Gastrocnemius medialis (tissue), 4 donors: ENCODE results near the gene ANKS6. TPM values are rescaled to one million over a fixed set of nuclear protein-coding genes. Genes with fewer than 3 reads are reported as not detected.
A peak's percentile ranks its signal among the peaks of the same experiment; 100 is the strongest.

Experiments
- ATAC-seq, 2 donors: fragments of 150-250 bp; one replicate each; pipeline ENCODE4 v1.9.1; 2016
- DNase-seq, 2 donors: peaks; one replicate each; pipeline ENCODE4 v3.0.0-alpha.2; 2019
- H3K27ac ChIP-seq, 4 donors: fragments of 200-600 bp; sonication (generic); 1 replicate in 1 of 4; 2 replicates in 3 of 4; pipeline ENCODE4 v1.5.1; 2016 to 2018; ENCODE audit warnings: mild to moderate bottlenecking in 2 of 4, moderate library complexity in 1 of 4
- H3K27me3 ChIP-seq, 3 donors: fragments of 200-600 bp; sonication (generic) in 2 of 3; 1 replicate in 1 of 3; 2 replicates in 2 of 3; pipeline versions ENCODE4 v1.5.1 to v1.6.0; 2016 to 2019; ENCODE audit warnings: mild to moderate bottlenecking in 1 of 3, moderate library complexity in 1 of 3
- H3K36me3 ChIP-seq, 2 donors: fragments of 200-600 bp; sonication (generic) in 1 of 2; one replicate each; pipeline ENCODE4 v1.5.1; 2017 to 2018
- H3K4me1 ChIP-seq, 2 donors: fragments of 200-600 bp; sonication (generic) in 1 of 2; one replicate each; pipeline ENCODE4 v1.5.1; 2016 to 2017; ENCODE audit warnings: mild to moderate bottlenecking in 2 of 2
- H3K4me3 ChIP-seq, 4 donors: fragments of 200-600 bp; sonication (generic) in 3 of 4; 1 replicate in 1 of 4; 2 replicates in 3 of 4; pipeline ENCODE4 v1.5.1; 2016 to 2019; ENCODE audit warnings: mild to moderate bottlenecking in 2 of 4
- H3K9me3 ChIP-seq, 3 donors: fragments of 200-600 bp; sonication (generic) in 2 of 3; 1 replicate in 1 of 3; 2 replicates in 2 of 3; pipeline ENCODE4 v1.5.1; 2016 to 2019
- CTCF ChIP-seq, 5 experiments: fragments of 450-650 bp in 3 of 5; fragments of 200-600 bp in 2 of 5; sonication (generic) in 2 of 5; IDR thresholded peaks in 4 of 5; conservative IDR thresholded peaks in 1 of 5; 1 replicate in 4 of 5; 2 replicates in 1 of 5; pipeline ENCODE4 v1.5.1; 2016 to 2019; ENCODE audit warnings: antibody characterized with exemption in 5 of 5, mild to moderate bottlenecking in 3 of 5, moderate library complexity in 3 of 5
- POLR2A ChIP-seq, 2 donors: fragments of 450-650 bp; IDR thresholded peaks; one replicate each; pipeline ENCODE4 v1.6.1; 2017; ENCODE audit warnings: antibody characterized with exemption in 2 of 2, mild to moderate bottlenecking in 2 of 2, moderate library complexity in 2 of 2
- in situ Hi-C, 4 donors: fragments of 200-750 bp; cut with MboI; loops; one replicate each; pipeline versions ENCODE4 v1.15.0 to v1.8.0; 2017; ENCODE audit warnings: low sequenced_read_pairs in 4 of 4
- intact Hi-C: fragments of 100-400 bp; cut with DNase I; formaldehyde crosslinking; loops from one replicate; pipeline ENCODE4 v1.15.1; 2023; ENCODE audit warnings: low total_unique reads
- total RNA-seq, 4 donors: library from RNA; depleted of rRNA; stranded (reverse); fragments of >200 nt; gene quantifications; one replicate each; pipeline versions ENCODE4 v1.1.0 to v1.2.3, GENCODE V29; 2016

Gene ANKS6
- total RNA-seq, 4 donors from 2014 or later, result 3.9 to 7.0 (median 4.4) TPM

DNA sequence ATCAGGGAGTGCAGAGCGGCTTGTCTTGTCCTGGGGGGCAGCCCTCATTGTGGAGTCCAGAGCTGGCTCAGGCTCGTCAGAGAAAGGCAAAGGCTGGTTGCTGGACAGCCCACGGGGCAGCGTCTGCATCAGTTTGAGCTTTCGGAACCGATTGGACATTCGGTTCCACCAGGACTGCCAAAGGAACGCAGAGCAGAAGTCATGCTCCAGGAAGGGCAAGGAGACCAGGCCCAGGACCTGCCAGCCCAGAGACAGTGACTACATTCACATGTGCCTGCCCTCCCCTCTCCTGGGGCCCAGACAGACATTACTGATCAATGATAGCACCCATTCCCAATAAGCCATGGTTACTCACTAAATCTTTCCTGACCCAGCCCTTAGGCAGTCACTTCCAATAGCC lies 18.1 kb downstream of the ANKS6 start:
- no peaks in the 10 kb centered on the region for H3K4me1 ChIP-seq
- no peak for TF ChIP-seq POLR2A (IDR thresholded peaks at IDR 0.05)
- TF ChIP-seq CTCF (IDR thresholded peaks at IDR 0.05 in 4 of 5, conservative IDR thresholded peaks at IDR 0.05 in 1 of 5), result no peak
- in situ Hi-C loops (loop anchor here in 2 of 4 donors (10.0 to 25.0 kb wide), 3 partner anchors 463 to 866 kb away; partner anchors contain the start of genes NANS (in 1 of the 2) and TRMO (in 1 of the 2)), intact Hi-C loops (loop anchor here (10.0 kb wide), 2 partner anchors 463 to 853 kb away; partner anchors contain the start of gene TRMO)
- no peak for DNase-seq
- H3K27me3 ChIP-seq, result no peaks in the 10 kb centered on the region
- H3K36me3 ChIP-seq, result peaks cover 0 to 21% of the 10 kb centered on the region in 2 donors
- no peak for ATAC-seq
- no peak overlapping the region for H3K27ac ChIP-seq
- H3K4me3 ChIP-seq, result no peak overlapping the region
- no peaks in the 10 kb centered on the region for H3K9me3 ChIP-seq

DNA sequence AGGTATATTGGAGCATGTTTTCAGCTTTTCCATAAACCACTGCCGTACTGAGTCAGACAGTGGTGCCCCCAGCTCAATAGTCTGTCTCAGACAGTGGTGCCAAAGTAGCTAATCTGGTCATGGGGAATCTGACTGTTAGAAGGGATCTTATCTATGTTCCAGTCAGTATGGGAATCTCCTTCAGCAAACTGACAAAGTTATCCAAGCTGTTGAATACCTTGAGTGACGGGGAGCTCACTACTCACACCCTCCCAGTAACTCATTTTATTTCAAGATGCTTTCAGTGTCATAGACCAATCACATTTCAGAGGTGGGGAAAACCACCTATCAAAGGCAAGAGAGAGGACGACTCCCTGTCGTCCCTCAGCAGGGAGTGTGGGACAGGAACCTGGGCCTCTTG lies 18.7 kb downstream of the ANKS6 start:
- H3K36me3 ChIP-seq, result peaks cover 0 to 22% of the 10 kb centered on the region in 2 donors
- intact Hi-C loops, result loop anchor here (10.0 kb wide), 2 partner anchors 463 to 853 kb away; partner anchors contain the start of gene TRMO
- in situ Hi-C loops, result loop anchor here in 2 of 4 donors (10.0 to 25.0 kb wide), 3 partner anchors 463 to 865 kb away; partner anchors contain the start of genes NANS (in 1 of the 2) and TRMO (in 1 of the 2)
- TF ChIP-seq CTCF (IDR thresholded peaks at IDR 0.05 in 4 of 5, conservative IDR thresholded peaks at IDR 0.05 in 1 of 5), result no peak
- no peak for TF ChIP-seq POLR2A (IDR thresholded peaks at IDR 0.05)
- DNase-seq (no peak), ATAC-seq (no peak)
- H3K27ac ChIP-seq, result no peak overlapping the region
- no peaks in the 10 kb centered on the region for H3K4me1 ChIP-seq
- no peak overlapping the region for H3K4me3 ChIP-seq
- H3K27me3 ChIP-seq, result no peaks in the 10 kb centered on the region
- H3K9me3 ChIP-seq, result no peaks in the 10 kb centered on the region

DNA sequence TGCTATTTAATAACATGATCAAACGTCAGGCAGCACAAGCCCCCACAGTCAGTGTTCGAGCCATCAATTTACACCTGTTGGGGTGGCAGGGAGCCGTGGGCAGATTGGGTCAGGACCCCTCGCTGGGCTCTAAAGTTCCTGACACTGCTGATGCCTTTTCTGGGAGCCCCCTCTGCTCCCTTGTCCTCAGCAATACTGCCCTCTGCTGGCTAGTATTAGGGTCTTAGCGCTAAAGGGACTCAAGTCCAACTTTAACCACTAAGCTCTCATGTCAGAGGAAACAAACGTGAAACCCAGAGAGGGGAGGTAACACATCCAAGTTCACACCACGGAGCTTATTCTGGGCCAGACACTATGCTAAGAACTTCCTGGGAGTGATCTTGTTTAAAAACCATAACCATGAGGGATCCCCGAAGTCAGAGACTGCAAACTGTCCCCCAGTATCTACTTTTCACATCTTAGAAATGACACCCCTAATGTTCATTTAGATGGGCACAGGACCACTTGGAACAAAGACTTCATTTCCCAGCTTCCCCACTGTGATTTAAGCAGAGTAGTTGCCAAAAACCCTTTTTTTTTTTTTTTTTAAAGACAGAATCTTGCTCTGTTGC lies 20.4 kb downstream of the ANKS6 start:
- in situ Hi-C loops (loop anchor here in 2 of 4 donors (10.0 to 25.0 kb wide), 3 partner anchors 461 to 864 kb away; partner anchors contain the start of genes NANS (in 1 of the 2) and TRMO (in 1 of the 2)), intact Hi-C loops (loop anchor here (10.0 kb wide), 2 partner anchors 461 to 851 kb away; partner anchors contain the start of gene TRMO)
- H3K27ac ChIP-seq, result no peak overlapping the region
- H3K36me3 ChIP-seq, result peaks cover 0 to 24% of the 10 kb centered on the region in 2 donors
- no peaks in the 10 kb centered on the region for H3K4me1 ChIP-seq
- DNase-seq (no peak), ATAC-seq (peak in 1 of 2 donors; percentile 53)
- H3K4me3 ChIP-seq, result no peak overlapping the region
- TF ChIP-seq CTCF (IDR thresholded peaks at IDR 0.05 in 4 of 5, conservative IDR thresholded peaks at IDR 0.05 in 1 of 5), result peak in 4 of 5 experiments; percentile 15 to 59 (median 46)
- no peak for TF ChIP-seq POLR2A (IDR thresholded peaks at IDR 0.05)
- H3K27me3 ChIP-seq, result no peaks in the 10 kb centered on the region
- H3K9me3 ChIP-seq, result no peaks in the 10 kb centered on the region

GRCh38 chr9:98774746-98775145 lies 21.6 kb downstream of the ANKS6 start:
- intact Hi-C loops, result loop anchor here (10.0 kb wide), 2 partner anchors 460 to 850 kb away; partner anchors contain the start of gene TRMO
- Histone ChIP-seq H3K4me3 (no peak overlapping the region), H3K9me3 (no peaks in the 10 kb centered on the region), H3K4me1 (no peaks in the 10 kb centered on the region), H3K36me3 (peaks cover 0 to 28% of the 10 kb centered on the region in 2 donors), H3K27me3 (no peaks in the 10 kb centered on the region), H3K27ac (no peak overlapping the region)
- no peak for ATAC-seq
- in situ Hi-C loops, result loop anchor here (5.0 to 25.0 kb wide), 5 partner anchors 457 to 862 kb away; partner anchors contain the start of genes NANS (in 1 of the 4) and TRMO (in 1 of the 4)
- DNase-seq, result no peak
- TF ChIP-seq POLR2A (IDR thresholded peaks at IDR 0.05) (no peak), CTCF (IDR thresholded peaks at IDR 0.05 in 4 of 5, conservative IDR thresholded peaks at IDR 0.05 in 1 of 5) (peak in 2 of 5 experiments; percentile 10 to 37)
